ENCODE results near the gene DBX2.
"Not testable (repeated sequence)": the region's sequence is repeated elsewhere in the genome, so short reads cannot be mapped to it uniquely, and the experiment has no call there.

The DBX2 gene

GRCh38 chr12:45050751-45051571 is at the start of gene DBX2:
TSS of gene DBX2 (minus strand) at chr12:45051099. CDS start at chr12:45050927, 172 bp downstream.
- DNase-seq, result peak in 26 of 56 donors; percentile 3 to 52 (median 22)

- DNase-seq, result no peak
Observed at GRCh38 chr12:45098766-45099165, 47.9 kb upstream of the DBX2 start.

- DNase-seq, result not testable (repeated sequence)
Observed at GRCh38 chr12:45095417-45095816, 44.5 kb upstream of the DBX2 start.

GRCh38 chr12:45093051-45093450 is 42.2 kb upstream of the DBX2 start:
- DNase-seq, result peak in 1 of 56 donors; percentile 13

GRCh38 chr12:45089411-45090075 is 38.6 kb upstream of the DBX2 start:
- no peak for DNase-seq

GRCh38 chr12:45088608-45089007 is 37.7 kb upstream of the DBX2 start:
- DNase-seq, result no peak

GRCh38 chr12:45084248-45084647 is 33.3 kb upstream of the DBX2 start:
- DNase-seq, result not testable (repeated sequence)

- no peak for DNase-seq
Observed at GRCh38 chr12:45077251-45077650, 26.4 kb upstream of the DBX2 start.

- DNase-seq, result no peak
Observed at GRCh38 chr12:45076417-45077026, 25.6 kb upstream of the DBX2 start.

- no peak for DNase-seq
Observed at GRCh38 chr12:45075587-45076282, 24.8 kb upstream of the DBX2 start.

GRCh38 chr12:45065125-45065626 is 14.3 kb upstream of the DBX2 start:
- no peak for DNase-seq

- no peak for DNase-seq
Observed at GRCh38 chr12:45060976-45061375, 10.1 kb upstream of the DBX2 start.

- DNase-seq, result no peak
Observed at GRCh38 chr12:45051572-45052125, 750 bp upstream of the DBX2 start.

- peak in 3 of 56 donors; percentile 4 to 13 (median 9) for DNase-seq
Observed at GRCh38 chr12:45049912-45050750, 768 bp downstream of the DBX2 start.

GRCh38 chr12:45042599-45042998 is 8.3 kb downstream of the DBX2 start:
- no peak for DNase-seq

GRCh38 chr12:45040977-45041376 is 9.9 kb downstream of the DBX2 start:
- no peak for DNase-seq

- DNase-seq, result no peak
Observed at GRCh38 chr12:45039757-45040156, 11.1 kb downstream of the DBX2 start.

- peak in 17 of 56 donors; percentile 1 to 41 (median 14) for DNase-seq
Observed at GRCh38 chr12:45034861-45035265, 16.0 kb downstream of the DBX2 start.

GRCh38 chr12:45017916-45018315 is 33.0 kb downstream of the DBX2 start:
- DNase-seq, result no peak

- no peak for DNase-seq
Observed at GRCh38 chr12:45014396-45014795, 36.5 kb downstream of the DBX2 start.
